GM23338 (cell line): ENCODE data around the gene PSMD5. TPM values are rescaled to one million over a fixed set of nuclear protein-coding genes. Genes with fewer than 3 reads are reported as not detected.

Experiments used
- ATAC-seq: fragments of 200-7000 bp; cut with Tn5 transposase; 3 replicates; pipeline ENCODE4 v1.9.1; 2020
- DNase-seq: peaks from one replicate; pipeline ENCODE4 v3.0.0-alpha.2; 2015; ENCODE audit warnings: low spot score
- H2AFZ ChIP-seq: fragments of 200-600 bp; sonication (generic); 2 replicates; pipeline ENCODE4 v1.8.0; 2016; ENCODE audit warnings: antibody characterized with exemption, mild to moderate bottlenecking, moderate library complexity
- H3F3A ChIP-seq: fragments of 200-600 bp; sonication (generic); replicated peaks from 2 replicates; pipeline ENCODE4 v1.8.0; 2017; ENCODE audit warnings: antibody characterized with exemption, mixed run types, low read depth
- H3K27ac ChIP-seq: fragments of 200-600 bp; sonication (generic); 2 replicates; pipeline ENCODE4 v1.6.1; 2016; ENCODE audit warnings: low read depth
- H3K27me3 ChIP-seq: fragments of 200-600 bp; sonication (generic); 2 replicates; pipeline ENCODE4 v1.8.0; 2016; ENCODE audit warnings: mild to moderate bottlenecking, mixed run types, moderate library complexity; ENCODE audit not compliant: insufficient read depth
- H3K36me3 ChIP-seq: fragments of 200-600 bp; sonication (generic); 2 replicates; pipeline ENCODE4 v1.8.0; 2016; ENCODE audit warnings: mild to moderate bottlenecking; ENCODE audit not compliant: insufficient read depth
- H3K4me1 ChIP-seq: fragments of 200-600 bp; sonication (generic); 2 replicates; pipeline ENCODE4 v1.8.0; 2016; ENCODE audit warnings: mild to moderate bottlenecking, moderate library complexity; ENCODE audit not compliant: insufficient read depth
- H3K4me2 ChIP-seq: fragments of 200-600 bp; sonication (generic); 2 replicates; pipeline ENCODE4 v1.7.1; 2017; ENCODE audit warnings: mixed run types
- H3K4me3 ChIP-seq: fragments of 200-600 bp; sonication (generic); 2 replicates; pipeline ENCODE4 v1.6.1; 2016; ENCODE audit warnings: mixed run types
- H3K79me2 ChIP-seq: fragments of 200-600 bp; sonication (generic); replicated peaks from 2 replicates; pipeline ENCODE4 v1.8.0; 2017; ENCODE audit warnings: mild to moderate bottlenecking; ENCODE audit not compliant: insufficient read depth
- H3K9me2 ChIP-seq: fragments of 200-600 bp; sonication (generic); 2 replicates; pipeline ENCODE4 v1.8.0; 2017; ENCODE audit not compliant: insufficient read depth
- H4K20me1 ChIP-seq: fragments of 200-600 bp; sonication (generic); replicated peaks from 2 replicates; pipeline ENCODE4 v1.8.0; 2017; ENCODE audit warnings: mild to moderate bottlenecking; ENCODE audit not compliant: insufficient read depth
- H3K27ac Mint-ChIP-seq: 2 replicates; pipeline ENCODE4 v1.8.0; 2020; ENCODE audit warnings: inconsistent platforms, mild to moderate bottlenecking, moderate library complexity, mixed read lengths
- H3K27me3 Mint-ChIP-seq: 3 replicates; pipeline ENCODE4 v1.8.0; 2022; ENCODE audit warnings: low read depth, mild to moderate bottlenecking, moderate library complexity, mixed read lengths, inconsistent platforms; ENCODE audit not compliant: insufficient read depth, poor library complexity
- H3K36me3 Mint-ChIP-seq: 3 replicates; pipeline ENCODE4 v1.8.0; 2021; ENCODE audit warnings: low read depth, mild to moderate bottlenecking, inconsistent platforms, moderate library complexity, mixed read lengths
- H3K4me1 Mint-ChIP-seq: 3 replicates; pipeline ENCODE4 v1.8.0; 2020; ENCODE audit warnings: mild to moderate bottlenecking, inconsistent platforms, mixed read lengths
- H3K4me3 Mint-ChIP-seq: 3 replicates; pipeline ENCODE4 v1.8.0; 2021; ENCODE audit warnings: moderate library complexity, mild to moderate bottlenecking, inconsistent platforms, mixed read lengths
- H3K9me3 Mint-ChIP-seq: 3 replicates; pipeline ENCODE4 v1.8.0; 2020; ENCODE audit warnings: moderate library complexity, mild to moderate bottlenecking, inconsistent platforms, mixed read lengths
- CREB1 ChIP-seq: fragments of 250-450 bp; sonication (Bioruptor Pico); IDR thresholded peaks from 2 replicates; pipeline ENCODE4 v1.5.0; 2020; ENCODE audit warnings: low read depth, mild to moderate bottlenecking, moderate library complexity
- EZH2 ChIP-seq: fragments of 200-600 bp; sonication (generic); IDR thresholded peaks from one replicate; pipeline ENCODE4 v1.8.0; 2017; ENCODE audit warnings: antibody characterized with exemption, mild to moderate bottlenecking, low read depth; ENCODE audit not compliant: unreplicated experiment
- EZH2phosphoT487 ChIP-seq: fragments of 200-600 bp; sonication (generic); IDR thresholded peaks from one replicate; pipeline ENCODE4 v1.8.1; 2018; ENCODE audit warnings: antibody characterized with exemption; ENCODE audit not compliant: unreplicated experiment
- JUNB ChIP-seq: IDR thresholded peaks from one replicate; pipeline ENCODE4 v1.6.1; 2016; ENCODE audit warnings: antibody characterized with exemption; ENCODE audit not compliant: unreplicated experiment
- NANOG ChIP-seq: IDR thresholded peaks from 2 replicates; pipeline ENCODE4 v1.6.1; 2016; ENCODE audit warnings: antibody characterized with exemption, borderline replicate concordance
- POLR2AphosphoS5 ChIP-seq: IDR thresholded peaks from 2 replicates; pipeline ENCODE4 v1.6.1; 2016; ENCODE audit warnings: antibody characterized with exemption, low read depth
- REST ChIP-seq: IDR thresholded peaks from one replicate; pipeline ENCODE4 v1.6.1; 2018; ENCODE audit warnings: antibody characterized with exemption; ENCODE audit not compliant: unreplicated experiment
- STAT1 ChIP-seq: IDR thresholded peaks from one replicate; pipeline ENCODE4 v1.6.1; 2016; ENCODE audit warnings: antibody characterized with exemption; ENCODE audit not compliant: unreplicated experiment
- ZNF114 ChIP-seq: fragments of 250-450 bp; sonication (Bioruptor Pico); IDR thresholded peaks from 2 replicates; pipeline ENCODE4 v1.5.0; 2020; ENCODE audit warnings: mild to moderate bottlenecking, moderate library complexity
- ZNF331 ChIP-seq: fragments of 250-450 bp; sonication (Bioruptor Pico); IDR thresholded peaks from 2 replicates; pipeline ENCODE4 v1.5.0; 2020; ENCODE audit warnings: low read depth, mild to moderate bottlenecking, moderate library complexity
- ZNF462 ChIP-seq: fragments of 250-450 bp; sonication (Bioruptor Pico); IDR thresholded peaks from 2 replicates; pipeline ENCODE4 v1.5.0; 2020; ENCODE audit warnings: mild to moderate bottlenecking, moderate library complexity
- polyA plus RNA-seq: library from polyadenylated mRNA; unstranded; fragments of >200 nt; fragmentation: Nextera tagmentation; extraction: Ambion mirVana; gene quantifications from 2 replicates; pipeline ENCODE4 v1.2.1, GENCODE V29; 2016
- total RNA-seq: library from RNA; depleted of rRNA; stranded (reverse); fragments of >200 nt; shearing (Covaris generic); gene quantifications from 2 replicates; pipeline ENCODE4 v1.2.3, GENCODE V29; 2014
- TF ChIP-seq, protein P1 (sequence below), 2 experiments: fragments of 200-600 bp in 1 of 2; sonication (generic) in 1 of 2; conservative IDR thresholded peaks; 2 replicates each; pipeline versions ENCODE4 v1.5.1 to v1.6.1; 2016 to 2017; ENCODE audit warnings: antibody characterized with exemption in 2 of 2, low read depth in 2 of 2, mild to moderate bottlenecking in 2 of 2, moderate library complexity in 1 of 2
- TF ChIP-seq, protein P2 (sequence below): IDR thresholded peaks from 2 replicates; pipeline ENCODE4 v1.6.1; 2016; ENCODE audit warnings: antibody characterized with exemption

Gene PSMD5
- total and polyA plus RNA-seq, 2 experiments from 2014 or later, result 23.9 to 40.5 TPM

GRCh38 chr9:120778758-120779157 lies 64.0 kb downstream of the PSMD5 start:
- Histone ChIP-seq H3K4me1 (no peaks in the 10 kb centered on the region), H3K4me2 (no peak overlapping the region), H2AFZ (no peak overlapping the region), H4K20me1 (peaks cover 9% of the 10 kb centered on the region; the same call in 1 of the 2 replicates), H3K36me3 (peaks cover 22% of the 10 kb centered on the region; the same call in 1 of the 2 replicates), H3K9me2 (no peaks in the 10 kb centered on the region), H3K27ac (no peak overlapping the region; the same call in 1 of the 2 replicates), H3F3A (no peaks in the 10 kb centered on the region; the same call in 1 of the 2 replicates), H3K79me2 (peaks cover 52% of the 10 kb centered on the region), H3K27me3 (no peaks in the 10 kb centered on the region), H3K4me3 (no peak overlapping the region)
- TF ChIP-seq EZH2phosphoT487 (no peak), CREB1 (CRISPR knock-in tag) (no peak), ZNF331 (CRISPR knock-in tag) (no peak), JUNB (no peak), NANOG (no peak), POLR2AphosphoS5 (no peak), ZNF114 (CRISPR knock-in tag) (no peak), REST (no peak), ZNF462 (CRISPR knock-in tag) (no peak), STAT1 (no peak), EZH2 (no peak)
- TF ChIP-seq, protein P1, sequence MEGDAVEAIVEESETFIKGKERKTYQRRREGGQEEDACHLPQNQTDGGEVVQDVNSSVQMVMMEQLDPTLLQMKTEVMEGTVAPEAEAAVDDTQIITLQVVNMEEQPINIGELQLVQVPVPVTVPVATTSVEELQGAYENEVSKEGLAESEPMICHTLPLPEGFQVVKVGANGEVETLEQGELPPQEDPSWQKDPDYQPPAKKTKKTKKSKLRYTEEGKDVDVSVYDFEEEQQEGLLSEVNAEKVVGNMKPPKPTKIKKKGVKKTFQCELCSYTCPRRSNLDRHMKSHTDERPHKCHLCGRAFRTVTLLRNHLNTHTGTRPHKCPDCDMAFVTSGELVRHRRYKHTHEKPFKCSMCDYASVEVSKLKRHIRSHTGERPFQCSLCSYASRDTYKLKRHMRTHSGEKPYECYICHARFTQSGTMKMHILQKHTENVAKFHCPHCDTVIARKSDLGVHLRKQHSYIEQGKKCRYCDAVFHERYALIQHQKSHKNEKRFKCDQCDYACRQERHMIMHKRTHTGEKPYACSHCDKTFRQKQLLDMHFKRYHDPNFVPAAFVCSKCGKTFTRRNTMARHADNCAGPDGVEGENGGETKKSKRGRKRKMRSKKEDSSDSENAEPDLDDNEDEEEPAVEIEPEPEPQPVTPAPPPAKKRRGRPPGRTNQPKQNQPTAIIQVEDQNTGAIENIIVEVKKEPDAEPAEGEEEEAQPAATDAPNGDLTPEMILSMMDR (conservative IDR thresholded peaks at IDR 0.05; ENCODE audit: low read depth in 2 of 2), result no peak
- TF ChIP-seq, protein P2, sequence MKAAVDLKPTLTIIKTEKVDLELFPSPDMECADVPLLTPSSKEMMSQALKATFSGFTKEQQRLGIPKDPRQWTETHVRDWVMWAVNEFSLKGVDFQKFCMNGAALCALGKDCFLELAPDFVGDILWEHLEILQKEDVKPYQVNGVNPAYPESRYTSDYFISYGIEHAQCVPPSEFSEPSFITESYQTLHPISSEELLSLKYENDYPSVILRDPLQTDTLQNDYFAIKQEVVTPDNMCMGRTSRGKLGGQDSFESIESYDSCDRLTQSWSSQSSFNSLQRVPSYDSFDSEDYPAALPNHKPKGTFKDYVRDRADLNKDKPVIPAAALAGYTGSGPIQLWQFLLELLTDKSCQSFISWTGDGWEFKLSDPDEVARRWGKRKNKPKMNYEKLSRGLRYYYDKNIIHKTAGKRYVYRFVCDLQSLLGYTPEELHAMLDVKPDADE, result no peak
- Mint-ChIP-seq H3K9me3 (no peaks in the 10 kb centered on the region), H3K4me3 (no peak overlapping the region), H3K36me3 (peaks cover 40% of the 10 kb centered on the region), H3K4me1 (no peaks in the 10 kb centered on the region), H3K27ac (no peak overlapping the region), H3K27me3 (peaks cover 2% of the 10 kb centered on the region)
- no peak for ATAC-seq
- DNase-seq, result no peak
